IMR-90 (cell line): Measurements from ENCODE around the gene GPAT3. TPM values are rescaled to one million over a fixed set of nuclear protein-coding genes. Genes with fewer than 3 reads are reported as not detected.

Experiments used
- ATAC-seq: fragments of 200-7000 bp; cut with Tn5 transposase; 2 replicates; pipeline ENCODE4 v1.9.1; 2020; ENCODE audit warnings: low read depth, mild to moderate bottlenecking, moderate library complexity
- BruUV-seq: library from RNA; stranded (reverse); fragments of 400-500 nt; replicated peaks from 2 replicates; lab custom pipeline; 2021; lab: Mats Ljungman, UMichigan
- CTCF ChIA-PET: fragments of 300-600 bp; formaldehyde crosslinking; extraction: SDS; loops from one replicate; lab custom pipeline; 2021; ENCODE audit warnings: antibody characterized with exemption; lab: Yijun Ruan, JAX
- POLR2A ChIA-PET: fragments of 300-600 bp; sonication (Branson Sonifier 250); formaldehyde crosslinking; loops from one replicate; lab custom pipeline; 2022; ENCODE audit warnings: antibody characterized with exemption; ENCODE audit not compliant: unreplicated experiment; lab: Charles Lee
- DNase-seq: peaks from one replicate; pipeline ENCODE4 v3.0.0; 2013
- H2AFZ ChIP-seq: replicated peaks from 2 replicates; pipeline ENCODE3; 2013; ENCODE audit warnings: low read length, mild to moderate bottlenecking; ENCODE audit not compliant: poor library complexity
- H2AK5ac ChIP-seq: 2 replicates; pipeline ENCODE4 v1.6.1; 2013; ENCODE audit warnings: low read depth, low read length, inconsistent platforms
- H2AK9ac ChIP-seq: replicated peaks from 2 replicates; pipeline ENCODE3; 2013; ENCODE audit warnings: mild to moderate bottlenecking, low read depth, low read length, moderate library complexity; ENCODE audit not compliant: poor library complexity
- H2BK120ac ChIP-seq: 2 replicates; pipeline ENCODE4 v1.6.1; 2013; ENCODE audit warnings: low read depth, low read length, inconsistent platforms
- H2BK15ac ChIP-seq: 3 replicates; pipeline ENCODE4 v1.6.1; 2013; ENCODE audit warnings: low read depth, low read length, inconsistent platforms
- H2BK20ac ChIP-seq: 2 replicates; pipeline ENCODE4 v1.6.1; 2013; ENCODE audit warnings: low read depth, mild to moderate bottlenecking, inconsistent platforms, low read length, moderate library complexity
- H2BK5ac ChIP-seq: 2 replicates; pipeline ENCODE4 v1.6.1; 2013; ENCODE audit warnings: mild to moderate bottlenecking, low read depth, low read length, inconsistent platforms; ENCODE audit not compliant: poor library complexity, severe bottlenecking
- H3K14ac ChIP-seq: replicated peaks from 2 replicates; pipeline ENCODE4 v1.6.1; 2013; ENCODE audit warnings: low read depth, low read length, inconsistent platforms
- H3K18ac ChIP-seq: 2 replicates; pipeline ENCODE4 v1.6.1; 2013; ENCODE audit warnings: low read depth, low read length, control low read depth
- H3K23ac ChIP-seq: 2 replicates; pipeline ENCODE4 v1.6.1; 2013; ENCODE audit warnings: low read depth, low read length, inconsistent platforms
- H3K27ac ChIP-seq: 2 replicates; pipeline ENCODE4 v1.5.1; 2013; ENCODE audit warnings: mild to moderate bottlenecking, control low read depth, low read length; ENCODE audit not compliant: insufficient read depth
- H3K27me3 ChIP-seq: 2 replicates; pipeline ENCODE4 v1.6.1; 2013; ENCODE audit warnings: low read length; ENCODE audit not compliant: control insufficient read depth, insufficient read depth
- H3K36me3 ChIP-seq: 2 replicates; pipeline ENCODE4 v1.6.1; 2013; ENCODE audit warnings: low read length, mixed read lengths; ENCODE audit not compliant: control insufficient read depth, insufficient read depth
- H3K4ac ChIP-seq: 2 replicates; pipeline ENCODE4 v1.6.1; 2013; ENCODE audit warnings: low read depth, low read length, inconsistent platforms
- H3K4me1 ChIP-seq: 2 replicates; pipeline ENCODE4 v1.6.1; 2013; ENCODE audit warnings: low read length, mixed read lengths; ENCODE audit not compliant: control insufficient read depth, insufficient read depth
- H3K4me2 ChIP-seq: 2 replicates; pipeline ENCODE4 v1.6.1; 2013; ENCODE audit warnings: low read depth, mild to moderate bottlenecking, control low read depth, low read length, moderate library complexity
- H3K4me3 ChIP-seq: 2 replicates; pipeline ENCODE4 v1.5.1; 2013; ENCODE audit warnings: low read depth, mild to moderate bottlenecking, control low read depth, low read length, moderate library complexity; ENCODE audit not compliant: insufficient read depth
- H3K56ac ChIP-seq: 2 replicates; pipeline ENCODE4 v1.6.1; 2013; ENCODE audit warnings: low read length, inconsistent platforms; ENCODE audit not compliant: insufficient read depth; ENCODE audit errors: extremely low read depth
- H3K79me1 ChIP-seq, 2 experiments: 2 replicates each; pipeline ENCODE4 v1.6.1; 2013; ENCODE audit warnings: low read length in 2 of 2, inconsistent platforms in 1 of 2, low read depth in 1 of 2
- H3K9ac ChIP-seq: 2 replicates; pipeline ENCODE4 v1.6.1; 2013; ENCODE audit warnings: low read depth, low read length, control low read depth
- H3K9me1 ChIP-seq: 2 replicates; pipeline ENCODE4 v1.6.1; 2013; ENCODE audit warnings: low read length, inconsistent platforms; ENCODE audit not compliant: insufficient read depth
- H3K9me3 ChIP-seq: 2 replicates; pipeline ENCODE4 v1.6.1; 2013; ENCODE audit warnings: low read length; ENCODE audit not compliant: control insufficient read depth, insufficient read depth
- H4K20me1 ChIP-seq: 2 replicates; pipeline ENCODE4 v1.6.1; 2013; ENCODE audit warnings: low read length, inconsistent platforms; ENCODE audit not compliant: insufficient read depth
- H4K5ac ChIP-seq: 2 replicates; pipeline ENCODE4 v1.6.1; 2013; ENCODE audit warnings: mild to moderate bottlenecking, low read depth, low read length, control low read depth
- H4K8ac ChIP-seq, 2 experiments: 2 replicates each; pipeline ENCODE4 v1.6.1; 2013; ENCODE audit warnings: low read depth in 2 of 2, low read length in 2 of 2, control low read depth in 1 of 2, inconsistent platforms in 1 of 2
- H4K91ac ChIP-seq: 2 replicates; pipeline ENCODE4 v1.6.1; 2013; ENCODE audit warnings: low read depth, low read length, inconsistent platforms; ENCODE audit not compliant: insufficient read depth
- BHLHE40 ChIP-seq: fragments of 150-350 bp; IDR thresholded peaks from 2 replicates; pipeline ENCODE4 v1.6.1; 2016; ENCODE audit warnings: mild to moderate bottlenecking, low read depth, low read length
- CEBPB ChIP-seq: IDR thresholded peaks from 2 replicates; pipeline ENCODE4 v1.6.1; 2012; ENCODE audit warnings: low read depth, low read length, improper control_type of control experiment
- CHD1 ChIP-seq: IDR thresholded peaks from 2 replicates; pipeline ENCODE4 v1.6.1; 2012; ENCODE audit warnings: low read depth, low read length, improper control_type of control experiment
- FOS ChIP-seq: fragments of 150-350 bp; IDR thresholded peaks from 2 replicates; pipeline ENCODE4 v1.6.1; 2016; ENCODE audit warnings: low read depth, low read length
- MAFK ChIP-seq: IDR thresholded peaks from 2 replicates; pipeline ENCODE4 v1.6.1; 2012; ENCODE audit warnings: low read depth, low read length, improper control_type of control experiment
- MAZ ChIP-seq: IDR thresholded peaks from 2 replicates; pipeline ENCODE4 v1.6.1; 2012; ENCODE audit warnings: low read depth, mild to moderate bottlenecking, low read length, improper control_type of control experiment, moderate library complexity, borderline replicate concordance
- MXI1 ChIP-seq: IDR thresholded peaks from 2 replicates; pipeline ENCODE4 v1.6.1; 2012; ENCODE audit warnings: low read depth, mild to moderate bottlenecking, low read length, moderate library complexity, borderline replicate concordance
- NFE2L2 ChIP-seq: fragments of 150-350 bp; IDR thresholded peaks from 2 replicates; pipeline ENCODE4 v1.6.1; 2016; ENCODE audit warnings: low read depth, mild to moderate bottlenecking, low read length
- POLR2A ChIP-seq: IDR thresholded peaks from 2 replicates; pipeline ENCODE4 v1.6.1; 2012; ENCODE audit warnings: mild to moderate bottlenecking, low read depth, low read length
- RAD21 ChIP-seq: IDR thresholded peaks from 2 replicates; pipeline ENCODE4 v1.6.1; 2012; ENCODE audit warnings: low read length, improper control_type of control experiment
- RCOR1 ChIP-seq: IDR thresholded peaks from 2 replicates; pipeline ENCODE4 v1.6.1; 2012; ENCODE audit warnings: mild to moderate bottlenecking, low read length, improper control_type of control experiment; ENCODE audit not compliant: insufficient replicate concordance
- RFX5 ChIP-seq: IDR thresholded peaks from 2 replicates; pipeline ENCODE4 v1.8.0; 2012; ENCODE audit warnings: low read depth, mild to moderate bottlenecking, low read length, moderate library complexity
- SMC3 ChIP-seq: fragments of 150-350 bp; IDR thresholded peaks from 2 replicates; pipeline ENCODE4 v1.6.1; 2016; ENCODE audit warnings: low read depth, mild to moderate bottlenecking, antibody characterized with exemption, low read length, moderate library complexity
- WGBS, 2 experiments: methylation state at CpG; one replicate each; pipeline versions ENCODE4 v1.1.5 to v1.1.7; 2013; ENCODE audit warnings: missing lambda C conversion rate in 2 of 2; ENCODE audit not compliant: insufficient read length in 1 of 2; ENCODE audit errors: extremely low coverage in 2 of 2; 5-methylcytosine and 5-hydroxymethylcytosine counted together
- dilution Hi-C: fragments of 300-500 bp; cut with HindIII; formaldehyde crosslinking; loops from one replicate; pipeline ENCODE4 v1.14.3; 2018; ENCODE audit warnings: low sequenced_read_pairs; ENCODE audit not compliant: unreplicated experiment
- in situ Hi-C: fragments of 300-500 bp; cut with MboI; formaldehyde crosslinking; loops from 3 replicates; pipeline ENCODE4 v1.14.3; 2019; ENCODE audit warnings: low sequenced_read_pairs, inconsistent platforms, mixed read lengths
- intact Hi-C: fragments of 100-400 bp; cut with micrococcal nuclease; formaldehyde crosslinking; loops from 2 replicates; pipeline ENCODE4 v1.10.0; 2022
- polyA plus RNA-seq, 3 experiments: library from polyadenylated mRNA; depleted of rRNA; stranded (reverse); fragments of >200 nt; gene quantifications; 2 replicates each; pipeline ENCODE4 v1.2.3, GENCODE V29; 2012; ENCODE audit warnings: low replicate concordance in 1 of 3
- total RNA-seq: library from RNA; depleted of rRNA; stranded (reverse); fragments of >200 nt; gene quantifications from 2 replicates; pipeline ENCODE4 v1.2.3, GENCODE V29; 2012
- TF ChIP-seq, protein P1 (sequence below): fragments of 150-350 bp; IDR thresholded peaks from 2 replicates; pipeline ENCODE4 v1.6.1; 2016; ENCODE audit warnings: low read depth, mild to moderate bottlenecking, low read length, moderate library complexity, borderline replicate concordance
- TF ChIP-seq, protein P2 (sequence below): conservative IDR thresholded peaks from 2 replicates; pipeline ENCODE4 v1.5.1; 2012; ENCODE audit warnings: mild to moderate bottlenecking, low read depth, low read length, improper control_type of control experiment
- TF ChIP-seq, protein P3 (sequence below): fragments of 150-350 bp; IDR thresholded peaks from 2 replicates; pipeline ENCODE4 v1.6.1; 2017; ENCODE audit warnings: mild to moderate bottlenecking, antibody characterized with exemption, low read length, low read depth

GPAT3 gene
- total and polyA plus RNA-seq, 2 of the 4 experiments (the other 2 are of a cell fraction), result 1.3 to 2.9 TPM

DNA sequence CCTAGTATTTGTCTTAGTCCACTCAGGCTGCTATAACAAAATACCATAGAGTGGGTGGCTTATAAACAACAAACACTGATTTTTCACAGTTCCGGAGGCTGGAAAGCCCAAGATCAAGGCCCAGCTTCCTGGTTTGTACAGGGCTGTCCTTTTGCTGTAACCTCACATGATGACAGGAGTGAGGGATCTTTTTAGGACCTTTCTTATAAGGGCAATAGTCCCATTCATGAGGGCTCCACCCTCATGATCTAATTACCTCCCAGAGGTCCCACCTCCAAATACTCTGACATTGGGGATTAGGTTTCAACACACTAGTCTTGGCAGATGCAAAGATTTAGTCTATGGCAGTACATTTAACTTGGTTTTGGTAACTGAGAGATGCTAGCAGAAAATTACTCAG lies 20.9 kb downstream of the GPAT3 start:
- Histone ChIP-seq H3K4me2 (no peak overlapping the region), H2AK5ac (no peak overlapping the region), H3K4me1 (peaks cover 11% of the 10 kb centered on the region), H3K79me1 (peaks cover 3 to 5% of the 10 kb centered on the region in 2 experiments; a peak in 2 of 4 replicates), H3K14ac (no peak overlapping the region), H3K27ac (no peak overlapping the region), H3K56ac (no peak overlapping the region), H3K18ac (no peak overlapping the region), H3K9me3 (no peaks in the 10 kb centered on the region), H2BK20ac (no peak overlapping the region), H4K91ac (no peak overlapping the region), H2AK9ac (no peak overlapping the region), H2BK5ac (no peak overlapping the region), H4K20me1 (no peaks in the 10 kb centered on the region), H2AFZ (no peak overlapping the region), H4K5ac (no peak overlapping the region), H3K36me3 (no peaks in the 10 kb centered on the region), H3K9ac (no peak overlapping the region), H3K27me3 (no peaks in the 10 kb centered on the region), H2BK15ac (no peak overlapping the region), H3K9me1 (peaks cover 3% of the 10 kb centered on the region; the same call in 1 of the 2 replicates), H3K23ac (no peak overlapping the region), H3K4me3 (no peak overlapping the region), H4K8ac (no peak overlapping the region), H3K4ac (no peak overlapping the region), H2BK120ac (no peak overlapping the region)
- dilution Hi-C loops, result no loop called here
- intact Hi-C loops, result no loop called here
- DNase-seq (no peak), ATAC-seq (no peak)
- in situ Hi-C loops, result no loop called here
- no CpG with 5 or more reads among the region's 1 CpG for WGBS, 2 experiments
- no TSS peak for BruUV-seq
- POLR2A ChIA-PET, result no interaction called here
- CTCF ChIA-PET, result no interaction called here
- TF ChIP-seq, protein P1, sequence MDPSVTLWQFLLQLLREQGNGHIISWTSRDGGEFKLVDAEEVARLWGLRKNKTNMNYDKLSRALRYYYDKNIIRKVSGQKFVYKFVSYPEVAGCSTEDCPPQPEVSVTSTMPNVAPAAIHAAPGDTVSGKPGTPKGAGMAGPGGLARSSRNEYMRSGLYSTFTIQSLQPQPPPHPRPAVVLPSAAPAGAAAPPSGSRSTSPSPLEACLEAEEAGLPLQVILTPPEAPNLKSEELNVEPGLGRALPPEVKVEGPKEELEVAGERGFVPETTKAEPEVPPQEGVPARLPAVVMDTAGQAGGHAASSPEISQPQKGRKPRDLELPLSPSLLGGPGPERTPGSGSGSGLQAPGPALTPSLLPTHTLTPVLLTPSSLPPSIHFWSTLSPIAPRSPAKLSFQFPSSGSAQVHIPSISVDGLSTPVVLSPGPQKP, result no peak
- no peak for TF ChIP-seq POLR2A
- TF ChIP-seq MAFK, result no peak
- TF ChIP-seq CEBPB, result no peak
- TF ChIP-seq MAZ, result no peak
- TF ChIP-seq, protein P2, sequence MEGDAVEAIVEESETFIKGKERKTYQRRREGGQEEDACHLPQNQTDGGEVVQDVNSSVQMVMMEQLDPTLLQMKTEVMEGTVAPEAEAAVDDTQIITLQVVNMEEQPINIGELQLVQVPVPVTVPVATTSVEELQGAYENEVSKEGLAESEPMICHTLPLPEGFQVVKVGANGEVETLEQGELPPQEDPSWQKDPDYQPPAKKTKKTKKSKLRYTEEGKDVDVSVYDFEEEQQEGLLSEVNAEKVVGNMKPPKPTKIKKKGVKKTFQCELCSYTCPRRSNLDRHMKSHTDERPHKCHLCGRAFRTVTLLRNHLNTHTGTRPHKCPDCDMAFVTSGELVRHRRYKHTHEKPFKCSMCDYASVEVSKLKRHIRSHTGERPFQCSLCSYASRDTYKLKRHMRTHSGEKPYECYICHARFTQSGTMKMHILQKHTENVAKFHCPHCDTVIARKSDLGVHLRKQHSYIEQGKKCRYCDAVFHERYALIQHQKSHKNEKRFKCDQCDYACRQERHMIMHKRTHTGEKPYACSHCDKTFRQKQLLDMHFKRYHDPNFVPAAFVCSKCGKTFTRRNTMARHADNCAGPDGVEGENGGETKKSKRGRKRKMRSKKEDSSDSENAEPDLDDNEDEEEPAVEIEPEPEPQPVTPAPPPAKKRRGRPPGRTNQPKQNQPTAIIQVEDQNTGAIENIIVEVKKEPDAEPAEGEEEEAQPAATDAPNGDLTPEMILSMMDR, result no peak
- TF ChIP-seq RAD21, result no peak
- TF ChIP-seq BHLHE40, result no peak
- no peak for TF ChIP-seq SMC3
- TF ChIP-seq MXI1, result no peak
- TF ChIP-seq, protein P3, sequence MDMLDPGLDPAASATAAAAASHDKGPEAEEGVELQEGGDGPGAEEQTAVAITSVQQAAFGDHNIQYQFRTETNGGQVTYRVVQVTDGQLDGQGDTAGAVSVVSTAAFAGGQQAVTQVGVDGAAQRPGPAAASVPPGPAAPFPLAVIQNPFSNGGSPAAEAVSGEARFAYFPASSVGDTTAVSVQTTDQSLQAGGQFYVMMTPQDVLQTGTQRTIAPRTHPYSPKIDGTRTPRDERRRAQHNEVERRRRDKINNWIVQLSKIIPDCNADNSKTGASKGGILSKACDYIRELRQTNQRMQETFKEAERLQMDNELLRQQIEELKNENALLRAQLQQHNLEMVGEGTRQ, result no peak
- TF ChIP-seq FOS, result no peak
- TF ChIP-seq NFE2L2, result no peak
- no peak for TF ChIP-seq RFX5
- no peak for TF ChIP-seq CHD1
- no peak for TF ChIP-seq RCOR1
